Left lung (tissue), 10 donors: Measurements from ENCODE around the gene CGN. TPM values are rescaled to one million over a fixed set of nuclear protein-coding genes. Genes with fewer than 3 reads are reported as not detected.

Experiments
- ATAC-seq: fragments of 200-7000 bp; cut with Tn5 transposase; one replicate; pipeline ENCODE4 v1.9.1; 2020; ENCODE audit warnings: moderate library complexity
- DNase-seq, 4 donors: peaks; one replicate each; pipeline ENCODE4 v3.0.0-alpha.2; 2013 to 2020
- H3K27ac ChIP-seq, 2 donors: fragments of 200-600 bp; sonication (generic) in 1 of 2; one replicate each; pipeline versions ENCODE4 v1.5.0 to v1.8.0; 2020 to 2021
- H3K27me3 ChIP-seq, 2 donors: fragments of 200-600 bp; sonication (generic) in 1 of 2; one replicate each; pipeline versions ENCODE4 v1.5.0 to v1.8.0; 2020 to 2021
- H3K36me3 ChIP-seq, 2 donors: fragments of 200-600 bp; sonication (generic) in 1 of 2; one replicate each; pipeline versions ENCODE4 v1.5.0 to v1.8.0; 2020 to 2021
- H3K4me1 ChIP-seq, 2 donors: fragments of 200-600 bp; one replicate each; pipeline ENCODE4 v1.8.0; 2021
- H3K4me3 ChIP-seq, 2 donors: fragments of 200-600 bp; sonication (generic) in 1 of 2; one replicate each; pipeline versions ENCODE4 v1.5.0 to v1.8.0; 2020 to 2021; ENCODE audit warnings: mild to moderate bottlenecking in 1 of 2
- H3K9me3 ChIP-seq, 2 donors: fragments of 200-600 bp; sonication (generic) in 1 of 2; one replicate each; pipeline versions ENCODE4 v1.5.0 to v1.8.0; 2020 to 2021
- CTCF ChIP-seq, 2 donors: fragments of 200-600 bp; sonication (generic) in 1 of 2; IDR thresholded peaks; one replicate each; pipeline versions ENCODE4 v1.5.0 to v1.8.0; 2021; ENCODE audit warnings: antibody characterized with exemption in 2 of 2
- intact Hi-C, 2 donors: fragments of 100-400 bp; cut with DNase I; formaldehyde crosslinking; loops; one replicate each; pipeline versions ENCODE4 v1.11.2 to v1.14.2; 2022
- polyA plus RNA-seq, 6 donors: library from polyadenylated mRNA; unstranded; fragments of 120-200 nt; gene quantifications; one replicate each; pipeline ENCODE4 v1.2.1, GENCODE V29; 2013; ENCODE audit not compliant: insufficient read length in 6 of 6
- total RNA-seq, 2 donors: library from RNA; stranded (reverse); fragmentation: NEBNext Ultra II Directional; extraction: Animal tissue kit (Norgen Biotek cat#: 25700); gene quantifications; one replicate each; pipeline ENCODE4 v1.2.1, GENCODE V29; 2021
- donor health status: DM: no; HTN: yes; CAD: no.
- donor health status: DM: no; HTN: no; CAD: no.

Gene CGN
- total and polyA plus RNA-seq, 8 donors, result 32.8 to 83.0 (median 47.9) TPM

GRCh38 chr1:151545542-151545941 lies 34.4 kb downstream of the CGN start:
- intact Hi-C loops, result no loop called here
- DNase-seq, result no peak
- no peak overlapping the region for H3K4me3 ChIP-seq
- no peak for ATAC-seq
- H3K27me3 ChIP-seq, result peaks cover 0 to 11% of the 10 kb centered on the region in 2 donors
- no peak for TF ChIP-seq CTCF (IDR thresholded peaks at IDR 0.05)
- peaks cover 6 to 23% of the 10 kb centered on the region in 2 donors for H3K4me1 ChIP-seq
- no peak overlapping the region for H3K27ac ChIP-seq
- no peaks in the 10 kb centered on the region for H3K36me3 ChIP-seq
- H3K9me3 ChIP-seq, result no peaks in the 10 kb centered on the region

- intact Hi-C loops, result no loop called here
- Histone ChIP-seq H3K27ac (peak overlapping the region in 1 of 2 donors; percentile 24), H3K27me3 (peaks cover 0 to 7% of the 10 kb centered on the region in 2 donors), H3K9me3 (no peaks in the 10 kb centered on the region), H3K36me3 (no peaks in the 10 kb centered on the region), H3K4me1 (peaks cover 6 to 16% of the 10 kb centered on the region in 2 donors), H3K4me3 (no peak overlapping the region)
- DNase-seq (no peak), ATAC-seq (no peak)
- TF ChIP-seq CTCF (IDR thresholded peaks at IDR 0.05), result no peak
Observed at GRCh38 chr1:151546011-151546925, 35.1 kb downstream of the CGN start.

GRCh38 chr1:151547119-151547899 lies 36.1 kb downstream of the CGN start:
- H3K27me3 ChIP-seq, result no peaks in the 10 kb centered on the region
- peak; percentile 88 for ATAC-seq
- H3K4me1 ChIP-seq, result peaks cover 6 to 12% of the 10 kb centered on the region in 2 donors
- H3K9me3 ChIP-seq, result no peaks in the 10 kb centered on the region
- no peak for TF ChIP-seq CTCF (IDR thresholded peaks at IDR 0.05)
- no peaks in the 10 kb centered on the region for H3K36me3 ChIP-seq
- H3K27ac ChIP-seq, result peak overlapping the region in 1 of 2 donors; percentile 24
- intact Hi-C loops, result no loop called here
- peak in 3 of 4 donors; percentile 28 to 64 (median 59) for DNase-seq
- H3K4me3 ChIP-seq, result no peak overlapping the region

GRCh38 chr1:151547900-151548230 lies 36.7 kb downstream of the CGN start:
- no peaks in the 10 kb centered on the region for H3K27me3 ChIP-seq
- no peak overlapping the region for H3K4me3 ChIP-seq
- intact Hi-C loops, result no loop called here
- DNase-seq (no peak), ATAC-seq (no peak)
- H3K27ac ChIP-seq, result no peak overlapping the region
- H3K9me3 ChIP-seq, result no peaks in the 10 kb centered on the region
- TF ChIP-seq CTCF (IDR thresholded peaks at IDR 0.05), result no peak
- H3K4me1 ChIP-seq, result peaks cover 6 to 12% of the 10 kb centered on the region in 2 donors
- H3K36me3 ChIP-seq, result no peaks in the 10 kb centered on the region

- H3K27me3 ChIP-seq, result no peaks in the 10 kb centered on the region
- H3K4me3 ChIP-seq, result no peak overlapping the region
- ATAC-seq (no peak), DNase-seq (no peak)
- peaks cover 6 to 12% of the 10 kb centered on the region in 2 donors for H3K4me1 ChIP-seq
- H3K36me3 ChIP-seq, result no peaks in the 10 kb centered on the region
- intact Hi-C loops, result no loop called here
- H3K27ac ChIP-seq, result no peak overlapping the region
- no peaks in the 10 kb centered on the region for H3K9me3 ChIP-seq
- TF ChIP-seq CTCF (IDR thresholded peaks at IDR 0.05), result no peak
Observed at GRCh38 chr1:151549199-151549598, 38.0 kb downstream of the CGN start.
